Measurements from ENCODE around the gene R3HCC1L.

Gene R3HCC1L

GRCh38 chr10:98292971-98293370, 158.5 kb downstream of the R3HCC1L start:
- no peak for DNase-seq

- no peak for DNase-seq
Observed at GRCh38 chr10:98293550-98294269, 159.3 kb downstream of the R3HCC1L start.

GRCh38 chr10:98294270-98294627, 159.8 kb downstream of the R3HCC1L start:
- DNase-seq: no peak
